ENCODE data around the gene THSD1.
A peak's percentile ranks its signal among the peaks of the same experiment; 100 is the strongest.

GRCh38 chr13:52454820-52455676, 49.1 kb upstream of the THSD1 start, which contains the start of gene CKAP2:
- TF ChIP-seq CTCF (IDR thresholded peaks at IDR 0.05) (peak in 1 of 4 experiments; percentile 9), POLR2AphosphoS5 (IDR thresholded peaks at IDR 0.05) (peak; percentile 96), POLR2A (IDR thresholded peaks at IDR 0.05) (peak; percentile 95)
